Esophagus squamous epithelium (tissue), 5 donors: ENCODE data around the gene FOXI1. TPM values are rescaled to one million over a fixed set of nuclear protein-coding genes. Genes with fewer than 3 reads are reported as not detected.

Source experiments
- DNase-seq: peaks from one replicate; lab custom pipeline; 2025; lab: John Stamatoyannopoulos, UW
- H3K27ac ChIP-seq, 4 donors: fragments of 200-600 bp; sonication (generic); one replicate each; pipeline ENCODE4 v1.5.1; 2016 to 2019; ENCODE audit warnings: mild to moderate bottlenecking in 1 of 4
- H3K27me3 ChIP-seq, 4 donors: fragments of 200-600 bp; sonication (generic); 1 replicate in 3 of 4; 2 replicates in 1 of 4; pipeline versions ENCODE4 v1.5.1 to v1.6.0; 2017 to 2021; ENCODE audit warnings: antibody characterized with exemption in 1 of 4
- H3K36me3 ChIP-seq, 3 donors: fragments of 200-600 bp; sonication (generic); one replicate each; pipeline ENCODE4 v1.5.1; 2016 to 2019
- H3K4me1 ChIP-seq, 3 donors: fragments of 200-600 bp; sonication (generic); one replicate each; pipeline ENCODE4 v1.5.1; 2017 to 2019
- H3K4me3 ChIP-seq, 4 donors: fragments of 200-600 bp; sonication (generic); 1 replicate in 3 of 4; 2 replicates in 1 of 4; pipeline ENCODE4 v1.5.1; 2016 to 2019; ENCODE audit warnings: mild to moderate bottlenecking in 2 of 4, moderate library complexity in 1 of 4
- H3K9me3 ChIP-seq, 3 donors: fragments of 200-600 bp; sonication (generic); one replicate each; pipeline ENCODE4 v1.5.1; 2016 to 2019
- POLR2A ChIP-seq, 4 donors: fragments of 450-650 bp; IDR thresholded peaks; one replicate each; pipeline ENCODE4 v1.6.1; 2017; ENCODE audit warnings: antibody characterized with exemption in 4 of 4, mild to moderate bottlenecking in 4 of 4, moderate library complexity in 3 of 4
- WGBS, 2 donors: methylation state at CpG; one replicate each; pipeline ENCODE4 v1.1.5; 2018; 5-methylcytosine and 5-hydroxymethylcytosine counted together
- intact Hi-C: fragments of 100-400 bp; cut with DNase I; formaldehyde crosslinking; loops from one replicate; pipeline ENCODE4 v1.15.0; 2022
- total RNA-seq, 4 donors: library from RNA; depleted of rRNA; stranded (reverse); fragments of >200 nt; gene quantifications; one replicate each; pipeline ENCODE4 v1.1.0, GENCODE V29; 2016
- TF ChIP-seq, protein P1 (sequence below), 6 experiments: fragments of 450-650 bp in 4 of 6; fragments of 200-600 bp in 2 of 6; sonication (generic) in 2 of 6; IDR thresholded peaks; one replicate each; pipeline ENCODE4 v1.5.1; 2016 to 2019; ENCODE audit warnings: antibody characterized with exemption in 6 of 6, mild to moderate bottlenecking in 4 of 6, moderate library complexity in 4 of 6
- donor health status: DM: yes; HTN: yes; CAD: no.

Gene FOXI1
- total RNA-seq, 4 donors from 2014 or later: not detected

DNA sequence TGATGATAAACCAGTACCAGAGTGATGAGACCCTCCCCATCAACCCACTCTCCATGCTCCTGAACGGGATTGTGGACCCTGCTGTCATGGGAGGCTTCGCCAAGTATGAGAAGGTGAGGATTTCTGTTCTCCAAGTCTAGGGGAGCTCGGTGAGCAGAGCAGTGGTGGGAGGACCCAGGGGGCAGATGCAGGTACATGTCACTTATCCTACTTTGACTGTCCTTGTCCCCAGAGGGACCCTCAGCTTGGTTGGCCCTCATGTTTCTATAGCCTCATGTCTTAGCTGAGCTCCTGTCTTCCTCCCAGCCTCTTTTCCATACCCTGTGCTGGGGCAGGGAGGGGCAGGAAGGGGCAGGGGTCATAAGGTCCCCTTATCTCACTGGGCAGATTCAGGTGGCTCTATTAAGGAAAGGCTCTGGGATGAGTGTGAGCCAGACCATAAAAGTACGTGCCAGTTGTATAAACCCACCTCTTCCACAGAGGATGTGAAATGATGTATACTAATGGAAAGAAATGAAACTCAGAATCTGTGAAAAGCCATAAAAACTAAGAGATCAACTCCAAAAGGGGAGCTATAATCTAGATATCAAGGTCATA, 38.0 kb upstream of the FOXI1 start:
- no peak for DNase-seq
- 54% methylated on average over 4 of the region's 4 CpGs; no CpG with 5 or more reads in 1 of the 2 donors for WGBS, 2 donors
- no peaks in the 10 kb centered on the region for H3K9me3 ChIP-seq

GRCh38 chr5:170069512-170069911, 36.2 kb upstream of the FOXI1 start:
- Histone ChIP-seq H3K9me3 (no peaks in the 10 kb centered on the region), H3K27ac (no peak overlapping the region), H3K4me1 (no peaks in the 10 kb centered on the region), H3K4me3 (no peak overlapping the region), H3K27me3 (no peaks in the 10 kb centered on the region), H3K36me3 (no peaks in the 10 kb centered on the region)
- intact Hi-C loops: no loop called here
- WGBS, 2 donors: 77 to 79% methylated on average over 5 of the region's 5 CpGs
- TF ChIP-seq POLR2A (IDR thresholded peaks at IDR 0.05): no peak
- TF ChIP-seq, protein P1, sequence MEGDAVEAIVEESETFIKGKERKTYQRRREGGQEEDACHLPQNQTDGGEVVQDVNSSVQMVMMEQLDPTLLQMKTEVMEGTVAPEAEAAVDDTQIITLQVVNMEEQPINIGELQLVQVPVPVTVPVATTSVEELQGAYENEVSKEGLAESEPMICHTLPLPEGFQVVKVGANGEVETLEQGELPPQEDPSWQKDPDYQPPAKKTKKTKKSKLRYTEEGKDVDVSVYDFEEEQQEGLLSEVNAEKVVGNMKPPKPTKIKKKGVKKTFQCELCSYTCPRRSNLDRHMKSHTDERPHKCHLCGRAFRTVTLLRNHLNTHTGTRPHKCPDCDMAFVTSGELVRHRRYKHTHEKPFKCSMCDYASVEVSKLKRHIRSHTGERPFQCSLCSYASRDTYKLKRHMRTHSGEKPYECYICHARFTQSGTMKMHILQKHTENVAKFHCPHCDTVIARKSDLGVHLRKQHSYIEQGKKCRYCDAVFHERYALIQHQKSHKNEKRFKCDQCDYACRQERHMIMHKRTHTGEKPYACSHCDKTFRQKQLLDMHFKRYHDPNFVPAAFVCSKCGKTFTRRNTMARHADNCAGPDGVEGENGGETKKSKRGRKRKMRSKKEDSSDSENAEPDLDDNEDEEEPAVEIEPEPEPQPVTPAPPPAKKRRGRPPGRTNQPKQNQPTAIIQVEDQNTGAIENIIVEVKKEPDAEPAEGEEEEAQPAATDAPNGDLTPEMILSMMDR (IDR thresholded peaks at IDR 0.05): no peak
- no peak for DNase-seq

More for the DNA sequence above, 38.0 kb upstream of the FOXI1 start:
- H3K27ac ChIP-seq: no peak overlapping the region
- TF ChIP-seq, protein P1 (IDR thresholded peaks at IDR 0.05): no peak
- TF ChIP-seq POLR2A (IDR thresholded peaks at IDR 0.05): no peak
- H3K4me1 ChIP-seq: no peaks in the 10 kb centered on the region
- H3K4me3 ChIP-seq: no peak overlapping the region
- no peaks in the 10 kb centered on the region for H3K27me3 ChIP-seq
- H3K36me3 ChIP-seq: no peaks in the 10 kb centered on the region
- intact Hi-C loops: no loop called here

GRCh38 chr5:170070556-170071412, 34.9 kb upstream of the FOXI1 start:
- Histone ChIP-seq H3K27me3 (no peaks in the 10 kb centered on the region), H3K4me1 (no peaks in the 10 kb centered on the region), H3K27ac (no peak overlapping the region), H3K9me3 (no peaks in the 10 kb centered on the region), H3K4me3 (no peak overlapping the region), H3K36me3 (no peaks in the 10 kb centered on the region)
- no peak for DNase-seq
- 38 to 55% methylated on average over 14 of the region's 14 CpGs for WGBS, 2 donors
- intact Hi-C loops: no loop called here
- TF ChIP-seq, protein P1 (IDR thresholded peaks at IDR 0.05): peak in 3 of 6 experiments; percentile 18 to 45 (median 43)
- TF ChIP-seq POLR2A (IDR thresholded peaks at IDR 0.05): no peak

- WGBS, 2 donors: 77 to 78% methylated on average over 2 of the region's 2 CpGs
- H3K9me3 ChIP-seq: no peaks in the 10 kb centered on the region
Observed at GRCh38 chr5:170071748-170072147, 33.9 kb upstream of the FOXI1 start.

More at GRCh38 chr5:170071748-170072147, 33.9 kb upstream of the FOXI1 start:
- TF ChIP-seq, protein P1 (IDR thresholded peaks at IDR 0.05): no peak
- TF ChIP-seq POLR2A (IDR thresholded peaks at IDR 0.05): no peak
- H3K4me1 ChIP-seq: no peaks in the 10 kb centered on the region
- intact Hi-C loops: no loop called here
- H3K36me3 ChIP-seq: no peaks in the 10 kb centered on the region
- H3K4me3 ChIP-seq: no peak overlapping the region
- no peaks in the 10 kb centered on the region for H3K27me3 ChIP-seq
- H3K27ac ChIP-seq: no peak overlapping the region
- no peak for DNase-seq
